Astrocyte of the spinal cord (primary cell): ENCODE results near the gene GRAMD2A.
A peak's percentile ranks its signal among the peaks of the same experiment; 100 is the strongest.

ENCODE experiments used
- DNase-seq: peaks from one replicate; pipeline ENCODE4 v3.0.0; 2011; ENCODE audit warnings: low read depth, low spot score
- H3K4me3 ChIP-seq: 2 replicates; pipeline ENCODE4 v1.5.1; 2011; ENCODE audit warnings: low read depth, mild to moderate bottlenecking, low read length, moderate library complexity
- CTCF ChIP-seq: IDR thresholded peaks from 2 replicates; pipeline ENCODE4 v1.5.1; 2012; ENCODE audit warnings: low read depth, mild to moderate bottlenecking, low read length, inconsistent platforms
- in situ Hi-C: cut with HindIII; loops from 2 replicates; pipeline ENCODE4 v1.10.0; 2017; ENCODE audit warnings: low sequenced_read_pairs

The GRAMD2A gene

GRCh38 chr15:72236381-72237003, 38.9 kb upstream of the GRAMD2A start:
- no peak for TF ChIP-seq CTCF
- DNase-seq = no peak
- H3K4me3 ChIP-seq = peak overlapping the region; percentile 45
- in situ Hi-C loops = no loop called here

GRCh38 chr15:72235298-72235697, 37.7 kb upstream of the GRAMD2A start:
- DNase-seq = no peak
- in situ Hi-C loops = no loop called here
- TF ChIP-seq CTCF = no peak
- H3K4me3 ChIP-seq = no peak overlapping the region

- TF ChIP-seq CTCF = no peak
- no peak overlapping the region for H3K4me3 ChIP-seq
- DNase-seq = no peak
- in situ Hi-C loops = no loop called here
Measured at GRCh38 chr15:72233769-72234168, 36.2 kb upstream of the GRAMD2A start.

- DNase-seq = peak; percentile 85
- in situ Hi-C loops = no loop called here
- no peak for TF ChIP-seq CTCF
Measured at GRCh38 chr15:72231833-72232478, 34.4 kb upstream of the GRAMD2A start.

GRCh38 chr15:72231066-72231832, 33.7 kb upstream of the GRAMD2A start, which contains the start of gene PKM:
PKM (minus strand) TSS chr15:72231190; CDS start chr15:72219097, 12,093 bp downstream.
- peak within 1 kb of the TSS; percentile 93 for H3K4me3 ChIP-seq
- in situ Hi-C loops = no loop called here
- no peak for TF ChIP-seq CTCF
- DNase-seq = peak; percentile 99

More at GRCh38 chr15:72231833-72232478, 34.4 kb upstream of the GRAMD2A start:
- peak overlapping the region; percentile 93 for H3K4me3 ChIP-seq

GRCh38 chr15:72230197-72231065, 32.8 kb upstream of the GRAMD2A start:
- no peak for TF ChIP-seq CTCF
- in situ Hi-C loops = no loop called here
- H3K4me3 ChIP-seq = peak overlapping the region; percentile 93
- DNase-seq = peak; percentile 94
